ENCODE measurements around the gene SLC7A4. TPM values are rescaled to one million over a fixed set of nuclear protein-coding genes. Genes with fewer than 3 reads are reported as not detected.
A peak's percentile ranks its signal among the peaks of the same experiment; 100 is the strongest.

Gene SLC7A4
- total and polyA plus RNA-seq, 8 donors, result 0.14 to 3.0 (median 0.40) TPM

DNA sequence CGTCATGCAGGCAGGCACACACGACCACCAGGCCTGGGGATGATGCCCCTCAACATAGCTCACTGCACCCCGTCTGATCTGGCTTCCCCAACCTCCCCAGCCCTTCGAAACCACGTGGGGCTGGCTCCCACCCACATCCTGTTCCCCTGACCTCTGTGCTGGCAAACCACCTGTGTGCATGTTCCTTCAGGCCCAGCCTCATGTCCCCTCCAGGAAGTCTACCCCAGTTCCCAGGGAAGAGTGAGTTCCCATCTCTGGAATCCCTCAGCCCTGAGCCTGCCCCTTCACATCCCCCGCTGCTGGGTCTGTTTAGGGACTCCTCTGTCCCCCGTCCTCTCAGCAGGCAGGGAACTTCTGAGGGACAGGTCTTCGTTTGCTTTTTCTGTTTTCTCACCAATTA lies 7.1 kb downstream of the SLC7A4 start:
- H3K27ac ChIP-seq, result no peak overlapping the region
- ATAC-seq (no peak), DNase-seq (peak in 1 of 4 donors; percentile 26)
- TF ChIP-seq, protein P1, sequence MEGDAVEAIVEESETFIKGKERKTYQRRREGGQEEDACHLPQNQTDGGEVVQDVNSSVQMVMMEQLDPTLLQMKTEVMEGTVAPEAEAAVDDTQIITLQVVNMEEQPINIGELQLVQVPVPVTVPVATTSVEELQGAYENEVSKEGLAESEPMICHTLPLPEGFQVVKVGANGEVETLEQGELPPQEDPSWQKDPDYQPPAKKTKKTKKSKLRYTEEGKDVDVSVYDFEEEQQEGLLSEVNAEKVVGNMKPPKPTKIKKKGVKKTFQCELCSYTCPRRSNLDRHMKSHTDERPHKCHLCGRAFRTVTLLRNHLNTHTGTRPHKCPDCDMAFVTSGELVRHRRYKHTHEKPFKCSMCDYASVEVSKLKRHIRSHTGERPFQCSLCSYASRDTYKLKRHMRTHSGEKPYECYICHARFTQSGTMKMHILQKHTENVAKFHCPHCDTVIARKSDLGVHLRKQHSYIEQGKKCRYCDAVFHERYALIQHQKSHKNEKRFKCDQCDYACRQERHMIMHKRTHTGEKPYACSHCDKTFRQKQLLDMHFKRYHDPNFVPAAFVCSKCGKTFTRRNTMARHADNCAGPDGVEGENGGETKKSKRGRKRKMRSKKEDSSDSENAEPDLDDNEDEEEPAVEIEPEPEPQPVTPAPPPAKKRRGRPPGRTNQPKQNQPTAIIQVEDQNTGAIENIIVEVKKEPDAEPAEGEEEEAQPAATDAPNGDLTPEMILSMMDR (IDR thresholded peaks at IDR 0.05), result no peak
- H3K4me1 ChIP-seq, result no peaks in the 10 kb centered on the region
- intact Hi-C loops (cut with DNase I), result no loop called here
- peaks cover 0 to 16% of the 10 kb centered on the region in 2 donors for H3K27me3 ChIP-seq
- no peaks in the 10 kb centered on the region for H3K9me3 ChIP-seq
- H3K36me3 ChIP-seq, result no peaks in the 10 kb centered on the region
- H3K4me3 ChIP-seq, result no peak overlapping the region

DNA sequence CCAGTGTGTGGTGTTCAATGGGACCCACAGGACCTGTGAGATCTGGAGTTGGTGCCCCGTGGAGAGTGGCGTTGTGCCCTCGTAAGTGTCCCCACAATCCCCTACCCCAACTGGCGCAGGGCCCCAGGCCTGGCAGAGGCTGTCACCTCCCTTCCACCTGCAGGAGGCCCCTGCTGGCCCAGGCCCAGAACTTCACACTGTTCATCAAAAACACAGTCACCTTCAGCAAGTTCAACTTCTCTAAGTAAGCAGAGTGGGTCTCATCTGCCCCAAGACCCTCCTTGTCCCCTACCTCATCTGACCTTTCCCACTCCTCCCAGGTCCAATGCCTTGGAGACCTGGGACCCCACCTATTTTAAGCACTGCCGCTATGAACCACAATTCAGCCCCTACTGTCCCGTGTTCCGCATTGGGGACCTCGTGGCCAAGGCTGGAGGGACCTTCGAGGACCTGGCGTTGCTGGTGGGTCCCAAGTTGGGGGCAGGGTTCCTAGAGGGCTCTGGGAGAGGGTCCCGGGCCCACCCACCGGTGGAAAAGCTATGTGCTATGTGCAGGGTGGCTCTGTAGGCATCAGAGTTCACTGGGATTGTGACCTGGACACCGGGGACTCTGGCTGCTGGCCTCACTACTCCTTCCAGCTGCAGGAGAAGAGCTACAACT lies 9.3 kb downstream of the SLC7A4 start:
- DNase-seq (peak in 1 of 4 donors; percentile 48), ATAC-seq (no peak)
- TF ChIP-seq, protein P1 (IDR thresholded peaks at IDR 0.05), result no peak
- H3K36me3 ChIP-seq, result no peaks in the 10 kb centered on the region
- H3K27me3 ChIP-seq, result no peaks in the 10 kb centered on the region
- no peaks in the 10 kb centered on the region for H3K4me1 ChIP-seq
- no peaks in the 10 kb centered on the region for H3K9me3 ChIP-seq
- H3K27ac ChIP-seq, result no peak overlapping the region
- H3K4me3 ChIP-seq, result no peak overlapping the region
- intact Hi-C loops (cut with DNase I), result no loop called here

DNA sequence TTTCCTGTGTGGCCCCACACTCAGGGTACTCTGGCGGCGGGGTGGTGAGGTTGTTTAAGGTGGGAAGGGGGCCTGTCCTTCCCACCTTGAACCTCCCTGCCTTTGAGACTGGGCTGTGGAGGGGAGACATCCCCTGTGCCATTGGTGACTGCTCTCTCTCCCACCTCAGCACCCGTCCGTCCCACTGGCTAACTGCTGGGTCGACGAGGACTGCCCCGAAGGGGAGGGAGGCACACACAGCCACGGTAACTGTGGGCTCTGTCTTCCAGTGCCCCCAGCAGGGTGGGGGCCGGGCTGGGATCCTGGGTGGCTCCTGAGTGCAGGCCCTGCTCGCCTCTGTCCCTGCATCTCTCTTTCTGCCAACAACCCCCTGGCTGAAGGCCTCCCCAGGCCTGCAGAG lies 9.9 kb downstream of the SLC7A4 start:
- Histone ChIP-seq H3K9me3 (no peaks in the 10 kb centered on the region), H3K4me3 (no peak overlapping the region), H3K4me1 (no peaks in the 10 kb centered on the region), H3K27ac (no peak overlapping the region), H3K27me3 (no peaks in the 10 kb centered on the region), H3K36me3 (no peaks in the 10 kb centered on the region)
- TF ChIP-seq, protein P1 (IDR thresholded peaks at IDR 0.05), result no peak
- ATAC-seq (no peak), DNase-seq (peak in 1 of 4 donors; percentile 65)
- intact Hi-C loops (cut with DNase I), result no loop called here

DNA sequence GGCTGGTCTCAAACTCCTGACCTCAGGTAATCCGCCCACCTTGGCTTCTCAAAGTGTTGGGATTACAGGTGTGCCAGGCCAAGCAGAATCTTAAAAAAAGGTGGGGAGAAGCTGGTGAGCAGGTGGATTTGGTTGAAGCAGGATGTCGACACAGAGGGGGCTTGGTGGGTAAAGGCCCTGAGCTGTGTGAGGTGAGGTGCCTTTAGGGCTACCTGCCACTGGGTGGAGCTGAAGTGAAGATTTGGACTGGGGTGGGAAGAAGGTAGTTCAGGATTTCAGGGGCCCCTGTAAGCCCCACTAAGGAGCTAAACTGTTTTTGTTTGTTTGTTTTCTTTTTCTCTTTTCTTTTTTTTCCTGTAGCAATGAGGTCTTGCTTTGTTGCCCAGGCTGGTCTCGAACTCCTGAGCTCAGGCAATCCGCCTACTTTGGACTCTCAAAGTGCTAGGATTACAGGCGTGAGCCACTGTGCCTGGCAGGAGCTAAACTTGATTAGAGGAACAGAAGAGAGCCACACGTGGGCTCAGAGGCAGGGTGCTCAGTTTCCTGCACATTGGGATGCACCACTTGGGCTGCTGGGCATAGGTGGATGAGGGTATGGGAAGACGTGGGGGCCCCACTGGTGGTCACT lies 11.4 kb downstream of the SLC7A4 start:
- Histone ChIP-seq H3K27me3 (no peaks in the 10 kb centered on the region), H3K9me3 (no peaks in the 10 kb centered on the region), H3K27ac (no peak overlapping the region), H3K4me1 (no peaks in the 10 kb centered on the region), H3K4me3 (no peak overlapping the region), H3K36me3 (no peaks in the 10 kb centered on the region)
- TF ChIP-seq, protein P1 (IDR thresholded peaks at IDR 0.05), result no peak
- ATAC-seq (peak; percentile 46), DNase-seq (peak in 1 of 4 donors; percentile 8)
- intact Hi-C loops (cut with DNase I), result no loop called here

DNA sequence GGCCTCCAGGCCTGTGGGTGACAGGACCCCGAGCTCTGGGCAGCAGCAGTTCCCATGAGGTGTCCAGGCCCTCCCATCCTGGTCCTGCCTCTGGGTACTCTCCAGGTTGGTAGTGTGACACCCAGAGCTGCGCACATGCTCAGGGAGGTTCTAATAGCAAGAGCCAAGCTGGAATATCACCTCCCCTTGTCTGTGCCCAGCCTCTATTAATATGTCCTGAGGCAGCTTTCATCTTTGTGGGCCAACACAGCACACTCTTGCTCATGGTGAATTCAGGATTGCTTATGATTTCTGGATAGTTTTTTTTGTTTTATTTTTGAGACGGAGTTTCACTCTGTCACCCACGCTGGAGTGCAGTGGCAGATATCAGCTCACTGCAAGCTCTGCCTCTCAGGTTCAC lies 14.0 kb downstream of the SLC7A4 start:
- TF ChIP-seq, protein P1 (IDR thresholded peaks at IDR 0.05), result no peak
- Histone ChIP-seq H3K4me3 (no peak overlapping the region), H3K27ac (no peak overlapping the region), H3K36me3 (no peaks in the 10 kb centered on the region), H3K9me3 (no peaks in the 10 kb centered on the region), H3K27me3 (peaks cover 0 to 17% of the 10 kb centered on the region in 2 donors), H3K4me1 (peaks cover 10 to 14% of the 10 kb centered on the region in 2 donors)
- intact Hi-C loops (cut with DNase I), result no loop called here
- ATAC-seq (no peak), DNase-seq (peak in 1 of 4 donors; percentile 35)
